ENCODE measurements around the gene DNAH17.

The DNAH17 gene

GRCh38 chr17:78428836-78429617 is 148.2 kb downstream of the DNAH17 start:
- no peak for TF ChIP-seq CTCF (IDR thresholded peaks at IDR 0.05)
- TF ChIP-seq ZFX (IDR thresholded peaks at IDR 0.05; ENCODE audit: borderline replicate concordance) = no peak

GRCh38 chr17:78428025-78428575 is 149.1 kb downstream of the DNAH17 start:
- TF ChIP-seq ZFX (IDR thresholded peaks at IDR 0.05; ENCODE audit: borderline replicate concordance) = no peak
- no peak for TF ChIP-seq CTCF (IDR thresholded peaks at IDR 0.05)
- no peak overlapping the region for H3K27ac ChIP-seq

More at GRCh38 chr17:78428836-78429617, 148.2 kb downstream of the DNAH17 start:
- no peak overlapping the region for H3K27ac ChIP-seq

- no peak for TF ChIP-seq ZFX (IDR thresholded peaks at IDR 0.05; ENCODE audit: borderline replicate concordance)
- no peak for TF ChIP-seq CTCF (IDR thresholded peaks at IDR 0.05)
- H3K27ac ChIP-seq = no peak overlapping the region
These were observed 150.1 kb downstream of the DNAH17 start for GRCh38 chr17:78427140-78427539.

GRCh38 chr17:78426293-78426879 is 150.8 kb downstream of the DNAH17 start:
- no peak for TF ChIP-seq CTCF (IDR thresholded peaks at IDR 0.05)
- no peak for TF ChIP-seq ZFX (IDR thresholded peaks at IDR 0.05; ENCODE audit: borderline replicate concordance)
- no peak overlapping the region for H3K27ac ChIP-seq

- no peak overlapping the region for H3K27ac ChIP-seq
- TF ChIP-seq CTCF (IDR thresholded peaks at IDR 0.05) (no peak), ZFX (IDR thresholded peaks at IDR 0.05; ENCODE audit: borderline replicate concordance) (no peak)
These were observed 151.8 kb downstream of the DNAH17 start for GRCh38 chr17:78425429-78425828.

- no peak overlapping the region for H3K27ac ChIP-seq
- TF ChIP-seq CTCF (IDR thresholded peaks at IDR 0.05) = no peak
These were observed 153.1 kb downstream of the DNAH17 start for GRCh38 chr17:78423961-78424675.

Measured in 22Rv1 (cell line).